Keratinocyte (primary cell): Measurements from ENCODE around the gene NUSAP1. TPM values are rescaled to one million over a fixed set of nuclear protein-coding genes. Genes with fewer than 3 reads are reported as not detected.
A peak's percentile ranks its signal among the peaks of the same experiment; 100 is the strongest.

ENCODE experiments used
- DNase-seq: peaks from one replicate; pipeline ENCODE4 v3.0.0-alpha.2; 2011; ENCODE audit warnings: low read depth, missing footprints, low spot score
- FAIRE-seq: peaks from 2 replicates; lab custom pipeline; 2011; peaks lifted over from hg19 to GRCh38; lab: Jason Lieb, UNC
- H2AFZ ChIP-seq: 2 replicates; pipeline ENCODE4 v1.6.0; 2012; ENCODE audit warnings: low read length, control low read depth, inconsistent platforms; ENCODE audit not compliant: control insufficient read depth
- H3K27ac ChIP-seq: 2 replicates; pipeline ENCODE4 v1.5.1; 2011; ENCODE audit warnings: low read length; ENCODE audit not compliant: control insufficient read depth, insufficient read depth
- H3K27me3 ChIP-seq: 3 replicates; pipeline ENCODE4 v1.6.0; 2011; ENCODE audit warnings: low read length; ENCODE audit not compliant: control insufficient read depth, insufficient read depth; ENCODE audit errors: extremely low read depth
- H3K36me3 ChIP-seq, 2 experiments: 2 replicates in 1 of 2; 3 replicates in 1 of 2; pipeline ENCODE4 v1.5.1; 2011; ENCODE audit warnings: low read length in 2 of 2, mild to moderate bottlenecking in 1 of 2; ENCODE audit not compliant: control insufficient read depth in 2 of 2, insufficient read depth in 2 of 2; ENCODE audit errors: extremely low read depth in 1 of 2
- H3K4me1 ChIP-seq: 3 replicates; pipeline ENCODE4 v1.5.1; 2011; ENCODE audit warnings: low read length; ENCODE audit not compliant: control insufficient read depth, insufficient read depth; ENCODE audit errors: extremely low read depth
- H3K4me2 ChIP-seq: 3 replicates; pipeline ENCODE4 v1.6.0; 2011; ENCODE audit warnings: low read depth, low read length; ENCODE audit not compliant: control insufficient read depth, insufficient read depth; ENCODE audit errors: extremely low read depth
- H3K4me3 ChIP-seq, 3 experiments: fragments of 200-600 bp in 1 of 3; sonication (generic) in 1 of 3; 2 replicates in 2 of 3; 3 replicates in 1 of 3; pipeline ENCODE4 v1.5.1; 2011 to 2016; ENCODE audit warnings: low read length in 3 of 3, mild to moderate bottlenecking in 3 of 3, control low read depth in 2 of 3, inconsistent platforms in 1 of 3, low read depth in 1 of 3, mixed read lengths in 1 of 3, mixed run types in 1 of 3, moderate library complexity in 1 of 3; ENCODE audit not compliant: control insufficient read depth in 2 of 3, insufficient read depth in 2 of 3; ENCODE audit errors: extremely low read depth in 1 of 3
- H3K79me2 ChIP-seq: 2 replicates; pipeline ENCODE4 v1.6.0; 2012; ENCODE audit warnings: low read length; ENCODE audit not compliant: control insufficient read depth, insufficient read depth
- H3K9ac ChIP-seq: 3 replicates; pipeline ENCODE4 v1.6.0; 2011; ENCODE audit warnings: low read length; ENCODE audit not compliant: control insufficient read depth, insufficient read depth; ENCODE audit errors: extremely low read depth
- H3K9me1 ChIP-seq: 3 replicates; pipeline ENCODE4 v1.6.0; 2011; ENCODE audit warnings: low read length; ENCODE audit not compliant: control insufficient read depth, insufficient read depth; ENCODE audit errors: extremely low read depth
- H3K9me3 ChIP-seq: 2 replicates; pipeline ENCODE4 v1.5.1; 2012; ENCODE audit warnings: low read depth, low read length; ENCODE audit not compliant: control insufficient read depth
- H4K20me1 ChIP-seq: 3 replicates; pipeline ENCODE4 v1.6.0; 2011; ENCODE audit warnings: low read length; ENCODE audit not compliant: control insufficient read depth, insufficient read depth; ENCODE audit errors: extremely low read depth
- EZH2 ChIP-seq: IDR thresholded peaks from one replicate; pipeline ENCODE4 v1.6.1; 2012; ENCODE audit warnings: inconsistent platforms, mild to moderate bottlenecking, low read length, moderate library complexity
- dilution Hi-C: fragments of 300-500 bp; cut with MboI; formaldehyde crosslinking; loops from one replicate; pipeline ENCODE4 v1.7.0; 2020; ENCODE audit warnings: low sequenced_read_pairs; ENCODE audit not compliant: extremely low pct_ligation_motif_present
- polyA plus RNA-seq, 5 experiments: library from polyadenylated mRNA; depleted of rRNA in 3 of 5; stranded (reverse) in 3 of 5; stranded (forward) in 1 of 5; unstranded in 1 of 5; fragments of >200 nt; gene quantifications; 1 replicate in 1 of 5; 2 replicates in 3 of 5; 3 replicates in 1 of 5; pipeline versions ENCODE4 v1.2.1 to v1.2.3, GENCODE V29; 2011 to 2012; ENCODE audit warnings: missing spikeins in 2 of 5, low read depth in 1 of 5, low replicate concordance in 1 of 5
- TF ChIP-seq, protein P1 (sequence below), 3 experiments: IDR thresholded peaks in 1 of 3; conservative IDR thresholded peaks in 1 of 3; optimal IDR thresholded peaks in 1 of 3; 2 replicates in 2 of 3; 3 replicates in 1 of 3; pipeline versions ENCODE3 to v1.5.1; 2011; ENCODE audit warnings: low read length in 3 of 3, mild to moderate bottlenecking in 3 of 3, moderate library complexity in 2 of 3, control low read depth in 1 of 3, inconsistent platforms in 1 of 3; ENCODE audit not compliant: insufficient read depth in 2 of 3; ENCODE audit errors: extremely low read depth in 1 of 3

Gene NUSAP1
- polyA plus RNA-seq, 1 donor (not counting 4 experiments of a cell fraction or from before 2014, with no cell fraction given), result 39.5 TPM

DNA sequence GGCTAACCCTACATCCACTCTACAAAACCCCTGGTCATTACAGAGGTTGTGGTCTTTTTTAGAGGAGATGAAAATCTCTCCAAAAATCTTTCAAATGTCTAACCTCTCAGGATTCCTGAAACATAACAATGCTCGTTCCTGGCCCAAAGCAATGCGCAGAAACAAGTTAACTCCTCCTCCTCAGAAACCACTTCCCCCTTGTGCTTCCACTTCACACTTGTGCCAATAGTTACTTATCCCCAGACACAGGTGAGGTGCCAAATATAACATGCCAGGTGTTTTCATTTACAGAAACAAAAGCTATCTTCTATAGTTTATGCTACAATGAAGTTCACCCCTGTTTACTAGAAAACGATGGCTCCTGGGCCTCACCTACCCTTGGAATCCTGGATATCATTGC lies 63.4 kb downstream of the NUSAP1 start:
- TF ChIP-seq EZH2, result no peak
- Histone ChIP-seq H2AFZ (no peak overlapping the region), H3K4me2 (no peak overlapping the region), H3K79me2 (no peaks in the 10 kb centered on the region), H3K27ac (no peak overlapping the region), H3K4me1 (no peaks in the 10 kb centered on the region), H3K9me3 (no peaks in the 10 kb centered on the region), H3K4me3 (no peak overlapping the region), H3K27me3 (no peaks in the 10 kb centered on the region), H3K9ac (no peak overlapping the region), H4K20me1 (no peaks in the 10 kb centered on the region), H3K36me3 (peaks cover 7% of the 10 kb centered on the region in 2 experiments), H3K9me1 (no peaks in the 10 kb centered on the region)
- dilution Hi-C loops, result no loop called here
- no peak for FAIRE-seq
- no peak for DNase-seq

DNA sequence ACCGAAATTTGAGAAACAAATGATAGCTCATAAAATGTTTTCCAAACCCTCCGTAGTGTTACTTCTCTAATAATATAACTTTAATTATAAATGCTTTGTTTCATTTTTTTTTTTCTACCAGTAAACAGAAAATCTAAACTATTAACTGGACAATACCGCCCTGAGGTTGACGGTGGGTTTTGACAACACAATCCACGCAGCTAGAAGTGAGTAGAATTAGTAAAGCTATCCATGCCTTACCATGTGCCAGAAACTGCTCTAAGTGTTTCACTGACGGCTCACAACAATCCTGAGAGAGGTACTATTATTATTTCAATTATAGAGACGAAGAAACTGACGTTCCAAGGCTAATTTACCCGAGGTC lies 69.2 kb downstream of the NUSAP1 start:
- peaks cover 0 to under 1% of the 10 kb centered on the region in 2 experiments for H3K36me3 ChIP-seq
- TF ChIP-seq, protein P1, sequence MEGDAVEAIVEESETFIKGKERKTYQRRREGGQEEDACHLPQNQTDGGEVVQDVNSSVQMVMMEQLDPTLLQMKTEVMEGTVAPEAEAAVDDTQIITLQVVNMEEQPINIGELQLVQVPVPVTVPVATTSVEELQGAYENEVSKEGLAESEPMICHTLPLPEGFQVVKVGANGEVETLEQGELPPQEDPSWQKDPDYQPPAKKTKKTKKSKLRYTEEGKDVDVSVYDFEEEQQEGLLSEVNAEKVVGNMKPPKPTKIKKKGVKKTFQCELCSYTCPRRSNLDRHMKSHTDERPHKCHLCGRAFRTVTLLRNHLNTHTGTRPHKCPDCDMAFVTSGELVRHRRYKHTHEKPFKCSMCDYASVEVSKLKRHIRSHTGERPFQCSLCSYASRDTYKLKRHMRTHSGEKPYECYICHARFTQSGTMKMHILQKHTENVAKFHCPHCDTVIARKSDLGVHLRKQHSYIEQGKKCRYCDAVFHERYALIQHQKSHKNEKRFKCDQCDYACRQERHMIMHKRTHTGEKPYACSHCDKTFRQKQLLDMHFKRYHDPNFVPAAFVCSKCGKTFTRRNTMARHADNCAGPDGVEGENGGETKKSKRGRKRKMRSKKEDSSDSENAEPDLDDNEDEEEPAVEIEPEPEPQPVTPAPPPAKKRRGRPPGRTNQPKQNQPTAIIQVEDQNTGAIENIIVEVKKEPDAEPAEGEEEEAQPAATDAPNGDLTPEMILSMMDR (optimal IDR thresholded peaks at IDR 0.05 in 1 of 3, IDR thresholded peaks at IDR 0.05 in 1 of 3, conservative IDR thresholded peaks at IDR 0.05 in 1 of 3; ENCODE audit: extremely low read depth in 1 of 3, insufficient read depth in 2 of 3, low read length in 3 of 3), result no peak
- TF ChIP-seq EZH2, result no peak
- H3K4me2 ChIP-seq, result peak overlapping the region; percentile 87
- no peaks in the 10 kb centered on the region for H3K4me1 ChIP-seq
- H3K9ac ChIP-seq, result peak overlapping the region; percentile 97
- peak overlapping the region; percentile 87 for H3K27ac ChIP-seq
- H3K9me1 ChIP-seq, result no peaks in the 10 kb centered on the region
- H3K79me2 ChIP-seq, result peaks cover 6% of the 10 kb centered on the region
- H3K4me3 ChIP-seq, result peak overlapping the region; percentile 87
- DNase-seq, result no peak
- no peaks in the 10 kb centered on the region for H3K27me3 ChIP-seq
- dilution Hi-C loops, result no loop called here
- peak overlapping the region; percentile 97 for H2AFZ ChIP-seq
- no peaks in the 10 kb centered on the region for H3K9me3 ChIP-seq
- no peaks in the 10 kb centered on the region for H4K20me1 ChIP-seq
- no peak for FAIRE-seq

DNA sequence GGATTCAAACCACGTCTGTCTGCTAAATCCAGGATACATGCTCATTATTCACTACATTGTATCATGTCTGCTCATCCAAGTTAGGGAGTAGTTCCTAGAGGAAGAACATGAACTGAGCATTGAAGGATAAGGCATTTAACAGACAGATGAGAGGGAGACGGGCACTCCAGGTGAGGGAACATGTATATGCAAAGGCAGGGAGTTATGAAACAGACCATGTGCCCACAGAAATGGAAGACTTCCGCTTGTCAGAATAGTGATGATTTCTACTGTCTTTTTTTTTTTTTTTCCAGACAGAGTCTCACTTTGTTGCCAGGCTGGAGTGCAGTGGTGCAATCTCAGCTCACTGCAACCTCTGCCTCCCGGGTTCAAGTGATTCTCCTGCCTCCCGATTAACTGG lies 74.7 kb downstream of the NUSAP1 start:
- Histone ChIP-seq H3K79me2 (peaks cover 2% of the 10 kb centered on the region), H3K4me2 (no peak overlapping the region), H3K27ac (no peak overlapping the region), H4K20me1 (no peaks in the 10 kb centered on the region), H3K4me3 (no peak overlapping the region), H3K27me3 (no peaks in the 10 kb centered on the region), H3K4me1 (peaks cover 15% of the 10 kb centered on the region), H2AFZ (no peak overlapping the region), H3K9me3 (no peaks in the 10 kb centered on the region), H3K36me3 (no peaks in the 10 kb centered on the region), H3K9me1 (no peaks in the 10 kb centered on the region), H3K9ac (no peak overlapping the region)
- FAIRE-seq, result no peak
- TF ChIP-seq, protein P1 (optimal IDR thresholded peaks at IDR 0.05 in 1 of 3, IDR thresholded peaks at IDR 0.05 in 1 of 3, conservative IDR thresholded peaks at IDR 0.05 in 1 of 3; ENCODE audit: extremely low read depth in 1 of 3, insufficient read depth in 2 of 3, low read length in 3 of 3), result no peak
- no peak for TF ChIP-seq EZH2
- dilution Hi-C loops, result no loop called here
- no peak for DNase-seq
